Hepatocyte (in vitro differentiated cells): ENCODE results near the gene MAPKAP1.

Source experiments
- EZH2 ChIP-seq: fragments of 200-600 bp; sonication (generic); IDR thresholded peaks from 2 replicates; pipeline ENCODE4 v1.6.1; 2016; ENCODE audit warnings: antibody characterized with exemption, mild to moderate bottlenecking, borderline replicate concordance
- EZH2phosphoT487 ChIP-seq: fragments of 200-600 bp; sonication (generic); IDR thresholded peaks from one replicate; pipeline ENCODE4 v1.6.1; 2018; ENCODE audit warnings: antibody characterized with exemption, mild to moderate bottlenecking, low read depth, moderate library complexity; ENCODE audit not compliant: unreplicated experiment, severe bottlenecking
- TF ChIP-seq, protein P1 (sequence below): fragments of 200-600 bp; sonication (generic); IDR thresholded peaks from 2 replicates; pipeline ENCODE4 v1.5.1; 2016; ENCODE audit warnings: antibody characterized with exemption, mild to moderate bottlenecking; ENCODE audit not compliant: poor library complexity

DNA sequence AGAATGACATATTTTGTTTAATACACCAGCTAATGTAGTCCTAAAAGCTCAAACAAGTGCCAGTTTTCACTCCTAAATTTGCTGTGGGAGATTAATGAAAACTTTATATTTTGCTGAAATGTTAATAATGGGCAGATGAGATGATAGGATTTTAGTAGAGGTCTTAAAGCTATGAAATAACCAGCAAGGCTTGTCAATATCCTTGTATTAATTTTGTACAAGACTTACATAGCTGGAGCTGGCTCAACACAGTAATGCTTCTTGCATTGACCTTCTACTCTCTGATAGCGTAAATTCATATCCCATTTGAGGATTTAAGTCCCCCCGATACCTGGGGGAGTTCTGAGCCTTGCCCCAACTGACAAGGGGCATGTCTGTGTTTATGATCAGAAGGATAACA, 219.2 kb downstream of the MAPKAP1 start:
- TF ChIP-seq, protein P1, sequence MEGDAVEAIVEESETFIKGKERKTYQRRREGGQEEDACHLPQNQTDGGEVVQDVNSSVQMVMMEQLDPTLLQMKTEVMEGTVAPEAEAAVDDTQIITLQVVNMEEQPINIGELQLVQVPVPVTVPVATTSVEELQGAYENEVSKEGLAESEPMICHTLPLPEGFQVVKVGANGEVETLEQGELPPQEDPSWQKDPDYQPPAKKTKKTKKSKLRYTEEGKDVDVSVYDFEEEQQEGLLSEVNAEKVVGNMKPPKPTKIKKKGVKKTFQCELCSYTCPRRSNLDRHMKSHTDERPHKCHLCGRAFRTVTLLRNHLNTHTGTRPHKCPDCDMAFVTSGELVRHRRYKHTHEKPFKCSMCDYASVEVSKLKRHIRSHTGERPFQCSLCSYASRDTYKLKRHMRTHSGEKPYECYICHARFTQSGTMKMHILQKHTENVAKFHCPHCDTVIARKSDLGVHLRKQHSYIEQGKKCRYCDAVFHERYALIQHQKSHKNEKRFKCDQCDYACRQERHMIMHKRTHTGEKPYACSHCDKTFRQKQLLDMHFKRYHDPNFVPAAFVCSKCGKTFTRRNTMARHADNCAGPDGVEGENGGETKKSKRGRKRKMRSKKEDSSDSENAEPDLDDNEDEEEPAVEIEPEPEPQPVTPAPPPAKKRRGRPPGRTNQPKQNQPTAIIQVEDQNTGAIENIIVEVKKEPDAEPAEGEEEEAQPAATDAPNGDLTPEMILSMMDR = no peak
- TF ChIP-seq EZH2 (no peak), EZH2phosphoT487 (no peak)
